Endothelial cell of umbilical vein (primary cell): ENCODE measurements around the gene KLF2. TPM values are rescaled to one million over a fixed set of nuclear protein-coding genes. Genes with fewer than 3 reads are reported as not detected.

Experiments used
- BruUV-seq: library from RNA; stranded (reverse); fragments of 400-500 nt; replicated peaks from 2 replicates; lab custom pipeline; 2021; lab: Mats Ljungman, UMichigan
- CTCF ChIA-PET: fragments of 300-600, 350-600 bp; sonication (Branson Sonifier 250); formaldehyde crosslinking; loops from one replicate; lab custom pipeline; 2021; ENCODE audit warnings: antibody characterized with exemption, inconsistent platforms; lab: Charles Lee
- POLR2A ChIA-PET: fragments of 300-600, 350-600 bp; sonication (Branson Sonifier 250); formaldehyde crosslinking; loops from one replicate; lab custom pipeline; 2021; ENCODE audit warnings: antibody characterized with exemption, inconsistent platforms; lab: Charles Lee
- DNase-seq: peaks from one replicate; pipeline ENCODE4 v3.0.0-alpha.2; 2011; ENCODE audit warnings: low read depth, low spot score
- FAIRE-seq: peaks from 2 replicates; lab custom pipeline; 2011; peaks lifted over from hg19 to GRCh38; lab: Jason Lieb, UNC
- H2AFZ ChIP-seq: 2 replicates; pipeline ENCODE4 v1.6.0; 2012; ENCODE audit warnings: low read depth, low read length, control low read depth, inconsistent platforms
- H3K27ac ChIP-seq: 2 replicates; pipeline ENCODE4 v1.5.1; 2011; ENCODE audit warnings: low read depth, mild to moderate bottlenecking, control low read depth, low read length, moderate library complexity; ENCODE audit not compliant: insufficient read depth
- H3K27me3 ChIP-seq, 2 experiments: 2 replicates each; pipeline versions ENCODE4 v1.6.0 to v1.6.1; 2011; ENCODE audit warnings: low read length in 2 of 2, mixed read lengths in 1 of 2; ENCODE audit not compliant: control insufficient read depth in 2 of 2, insufficient read depth in 2 of 2
- H3K36me3 ChIP-seq, 2 experiments: 2 replicates in 1 of 2; 3 replicates in 1 of 2; pipeline ENCODE4 v1.5.1; 2011; ENCODE audit warnings: low read length in 2 of 2, mild to moderate bottlenecking in 1 of 2, moderate library complexity in 1 of 2; ENCODE audit not compliant: control insufficient read depth in 2 of 2, insufficient read depth in 2 of 2; ENCODE audit errors: extremely low read depth in 1 of 2
- H3K4me1 ChIP-seq: 3 replicates; pipeline ENCODE4 v1.5.1; 2011; ENCODE audit warnings: mild to moderate bottlenecking, low read length; ENCODE audit not compliant: control insufficient read depth, insufficient read depth; ENCODE audit errors: extremely low read depth
- H3K4me2 ChIP-seq: 2 replicates; pipeline ENCODE4 v1.6.1; 2011; ENCODE audit warnings: low read length, control low read depth, mixed read lengths; ENCODE audit not compliant: insufficient read depth
- H3K4me3 ChIP-seq, 3 experiments: fragments of 200-600 bp in 1 of 3; sonication (generic), shearing (Covaris generic) in 1 of 3; replicated peaks in 1 of 3; 2 replicates each; pipeline ENCODE4 v1.5.1; 2011 to 2016; ENCODE audit warnings: control low read depth in 3 of 3, low read length in 3 of 3, mild to moderate bottlenecking in 2 of 3, inconsistent platforms in 1 of 3, low read depth in 1 of 3, moderate library complexity in 1 of 3; ENCODE audit not compliant: insufficient read depth in 1 of 3
- H3K79me2 ChIP-seq: 2 replicates; pipeline ENCODE4 v1.6.0; 2012; ENCODE audit warnings: low read length, inconsistent platforms; ENCODE audit not compliant: control insufficient read depth, insufficient read depth
- H3K9ac ChIP-seq: replicated peaks from 2 replicates; pipeline ENCODE3; 2011; ENCODE audit warnings: low read length, control low read depth; ENCODE audit not compliant: insufficient read depth; ENCODE audit errors: extremely low read depth
- H3K9me1 ChIP-seq: replicated peaks from 3 replicates; pipeline ENCODE4 v1.6.0; 2011; ENCODE audit warnings: mild to moderate bottlenecking, low read length; ENCODE audit not compliant: control insufficient read depth, insufficient read depth; ENCODE audit errors: extremely low read depth
- H3K9me3 ChIP-seq: replicated peaks from 2 replicates; pipeline ENCODE4 v1.5.1; 2012; ENCODE audit warnings: low read length, inconsistent platforms; ENCODE audit not compliant: control insufficient read depth, insufficient read depth
- H4K20me1 ChIP-seq: replicated peaks from 2 replicates; pipeline ENCODE3; 2011; ENCODE audit warnings: mild to moderate bottlenecking, low read length; ENCODE audit not compliant: control insufficient read depth, insufficient read depth; ENCODE audit errors: extremely low read depth
- CTCF ChIP-seq, 2 donors: IDR thresholded peaks; 1 replicate in 1 of 2; 2 replicates in 1 of 2; pipeline ENCODE4 v1.5.1; 2011; ENCODE audit warnings: low read length in 2 of 2, mild to moderate bottlenecking in 2 of 2, moderate library complexity in 2 of 2, control low read depth in 1 of 2, inconsistent platforms in 1 of 2, low read depth in 1 of 2; ENCODE audit not compliant: insufficient read depth in 1 of 2; ENCODE audit errors: extremely low read depth in 1 of 2
- EZH2 ChIP-seq: IDR thresholded peaks from 2 replicates; pipeline ENCODE4 v1.6.1; 2012; ENCODE audit warnings: borderline replicate concordance, low read depth, mild to moderate bottlenecking, moderate library complexity, low read length, inconsistent platforms; ENCODE audit not compliant: severe bottlenecking
- FOS ChIP-seq: IDR thresholded peaks from 2 replicates; pipeline ENCODE4 v1.6.1; 2011; ENCODE audit warnings: mild to moderate bottlenecking, low read length, moderate library complexity, borderline replicate concordance; ENCODE audit not compliant: insufficient read depth
- GATA2 ChIP-seq: IDR thresholded peaks from 2 replicates; pipeline ENCODE4 v1.7.0; 2011; ENCODE audit warnings: low read depth, mild to moderate bottlenecking, moderate library complexity, mixed read lengths, low read length; ENCODE audit not compliant: insufficient read length, insufficient read depth
- JUN ChIP-seq: IDR thresholded peaks from 2 replicates; pipeline ENCODE4 v1.6.1; 2011; ENCODE audit warnings: borderline replicate concordance, low read depth; ENCODE audit not compliant: insufficient read length, insufficient read depth
- MAX ChIP-seq: IDR thresholded peaks from 2 replicates; pipeline ENCODE4 v1.6.1; 2011; ENCODE audit not compliant: insufficient read depth, insufficient read length
- MYC ChIP-seq: IDR thresholded peaks from one replicate; pipeline ENCODE4 v1.6.1; 2011; ENCODE audit warnings: mild to moderate bottlenecking, low read depth, low read length
- POLR2A ChIP-seq: IDR thresholded peaks from 2 replicates; pipeline ENCODE4 v1.6.1; 2012; ENCODE audit warnings: low read depth, mild to moderate bottlenecking, control low read depth, low read length
- POLR2AphosphoS5 ChIP-seq: IDR thresholded peaks from 2 replicates; pipeline ENCODE4 v1.6.1; 2012; ENCODE audit warnings: low read depth, mild to moderate bottlenecking, control low read depth, low read length, moderate library complexity; ENCODE audit not compliant: insufficient read depth
- dilution Hi-C: fragments of 300-500 bp; cut with MboI; formaldehyde crosslinking; loops from one replicate; pipeline ENCODE4 v1.15.0; 2019; ENCODE audit warnings: low sequenced_read_pairs; ENCODE audit not compliant: extremely low pct_ligation_motif_present
- intact Hi-C: fragments of 100-400 bp; cut with micrococcal nuclease; formaldehyde crosslinking; loops from one replicate; pipeline ENCODE4 v1.10.0; 2022
- polyA plus RNA-seq, 4 experiments: library from polyadenylated mRNA; depleted of rRNA in 3 of 4; stranded (reverse) in 3 of 4; unstranded in 1 of 4; fragments of >200 nt; gene quantifications; 2 replicates each; pipeline versions ENCODE4 v1.2.1 to v1.2.3, GENCODE V29; 2011 to 2012; ENCODE audit warnings: missing spikeins in 1 of 4
- total RNA-seq: library from RNA; stranded (reverse); gene quantifications from 2 replicates; pipeline ENCODE4 v1.2.3, GENCODE V29; 2021

KLF2 gene
- total and polyA plus RNA-seq, 2 donors (not counting 3 experiments of a cell fraction or from before 2014, with no cell fraction given), result 23.4 to 30.3 TPM

- H3K36me3 ChIP-seq, result no peaks in the 10 kb centered on the region
- H3K4me1 ChIP-seq, result peaks cover 9% of the 10 kb centered on the region
- dilution Hi-C loops (no loop called here), intact Hi-C loops (no loop called here)
- no peaks in the 10 kb centered on the region for H3K9me1 ChIP-seq
- CTCF ChIA-PET, result no interaction called here
- H3K27ac ChIP-seq, result no peak overlapping the region
- BruUV-seq, result no TSS peak
- POLR2A ChIA-PET, result no interaction called here
- no peaks in the 10 kb centered on the region for H3K79me2 ChIP-seq
- H3K9me3 ChIP-seq, result no peaks in the 10 kb centered on the region
- TF ChIP-seq FOS (no peak), POLR2AphosphoS5 (no peak), MAX (no peak), POLR2A (no peak), EZH2 (no peak), MYC (no peak), CTCF (IDR thresholded peaks at IDR 0.05; ENCODE audit: extremely low read depth in 1 of 2, insufficient read depth in 1 of 2, low read depth in 1 of 2, low read length in 2 of 2) (no peak), GATA2 (no peak), JUN (no peak)
- no peak overlapping the region for H2AFZ ChIP-seq
- no peaks in the 10 kb centered on the region for H3K27me3 ChIP-seq
- no peaks in the 10 kb centered on the region for H4K20me1 ChIP-seq
- FAIRE-seq (no peak), DNase-seq (no peak)
- H3K4me3 ChIP-seq, result no peak overlapping the region
- no peak overlapping the region for H3K9ac ChIP-seq
- H3K4me2 ChIP-seq, result no peak overlapping the region
These were observed 17.8 kb upstream of the KLF2 start for GRCh38 chr19:16306728-16307402.
